HG03354 (cell line): ENCODE data around the gene LMNTD2.
A peak's percentile ranks its signal among the peaks of the same experiment; 100 is the strongest.

Experiments
- ATAC-seq: cut with Tn5 transposase; IDR thresholded peaks from one replicate; pipeline ENCODE4 v1.9.1; 2021; ENCODE audit warnings: mild to moderate bottlenecking; ENCODE audit not compliant: unreplicated experiment, poor library complexity, severe bottlenecking

Gene LMNTD2

GRCh38 chr11:537622-538430 is 22.7 kb downstream of the LMNTD2 start:
- ATAC-seq = peak; percentile 1

DNA sequence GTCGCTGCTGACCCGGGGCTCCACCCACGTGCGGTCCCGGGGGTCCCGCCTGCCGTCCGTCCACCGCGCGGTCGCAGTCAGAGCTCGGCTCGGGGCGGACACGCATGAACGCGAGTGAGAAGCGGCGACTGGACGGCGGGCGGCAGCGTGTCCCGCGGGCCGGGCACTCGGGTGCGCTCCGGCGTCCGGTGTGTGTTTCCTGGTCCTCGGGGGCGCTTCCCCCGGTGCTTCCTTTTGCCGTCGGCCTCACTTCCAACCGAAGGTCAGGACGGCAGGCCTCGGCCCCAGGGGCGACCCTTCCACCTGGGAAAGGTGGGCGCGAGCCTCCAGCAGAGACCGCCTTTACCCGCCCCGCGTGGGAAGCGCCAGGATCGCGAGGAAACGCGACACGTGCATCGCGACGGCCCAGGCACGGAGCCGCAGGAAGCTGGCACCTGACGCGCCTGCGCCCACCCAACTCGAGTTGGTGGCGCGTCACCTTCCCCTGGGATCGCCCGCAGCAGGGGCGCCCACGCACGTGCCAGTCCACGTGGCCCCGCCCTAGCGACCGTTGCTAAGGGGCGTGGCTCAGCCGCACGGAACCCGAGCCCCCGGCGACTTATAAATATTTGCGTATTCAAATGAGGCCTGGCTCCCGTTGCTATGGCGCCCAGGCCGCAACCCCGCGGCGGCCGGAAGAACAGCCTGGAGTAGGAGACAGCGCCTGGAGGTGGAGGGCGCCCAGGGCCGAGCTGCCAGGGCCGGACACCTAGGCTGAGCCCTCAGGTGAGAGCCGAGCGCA is 23.5 kb downstream of the LMNTD2 start, which contains the start of gene LRRC56:
TSS of gene LRRC56 (plus strand) at position 687 of the 781 bp plus-strand sequence. CDS start 3,158 bp downstream, outside the sequence.
- peak; percentile 56 for ATAC-seq

DNA sequence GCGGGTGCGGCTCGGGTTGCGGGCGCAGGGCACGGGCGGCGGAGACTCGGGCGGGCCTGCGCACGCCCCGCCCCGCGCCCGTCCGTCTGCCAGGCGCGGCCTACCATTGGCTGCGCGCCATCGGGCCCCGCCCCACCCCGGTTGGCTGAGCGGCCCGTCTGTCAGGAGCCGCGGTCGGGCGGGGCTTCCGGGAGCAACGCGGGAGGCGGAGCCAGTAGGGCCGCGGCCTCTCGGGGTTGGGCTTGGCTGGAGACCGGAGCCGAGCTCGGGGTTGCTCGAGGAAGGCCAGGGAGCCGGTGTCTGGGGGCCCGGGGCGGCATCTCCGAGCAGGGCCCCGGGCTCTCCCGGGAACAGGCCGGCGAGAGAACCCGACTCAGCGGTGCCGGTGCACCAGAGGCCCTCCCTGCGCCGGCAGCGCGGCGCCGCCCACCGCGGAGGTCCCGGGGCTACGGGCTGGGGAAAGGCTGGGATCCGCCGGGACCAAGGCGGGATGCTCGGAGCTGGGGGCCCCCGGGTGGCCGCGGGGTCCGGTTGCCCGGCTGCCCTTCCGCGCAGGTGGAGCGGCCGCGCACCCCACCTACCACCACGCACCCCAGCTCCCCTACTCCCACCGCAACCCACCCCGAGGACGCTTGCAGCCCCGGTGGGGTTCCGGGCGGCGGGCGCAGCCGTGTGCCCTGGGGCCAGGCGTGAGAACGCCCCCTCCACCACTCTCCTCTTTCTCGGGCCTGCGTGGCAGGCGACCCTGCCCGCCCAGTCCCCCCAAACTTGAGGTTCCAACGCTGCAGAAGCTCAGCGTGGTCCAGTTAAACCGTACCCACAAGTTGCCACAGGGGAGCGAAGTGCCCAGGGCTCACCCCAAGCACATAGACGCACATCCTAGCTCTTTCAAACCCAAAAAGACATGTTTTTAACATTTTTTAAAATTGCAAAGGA is 24.8 kb downstream of the LMNTD2 start, which contains the start of gene HRAS:
TSS of gene HRAS (minus strand) at position 58 of the 936 bp plus-strand sequence.
- ATAC-seq = peak; percentile 76

DNA sequence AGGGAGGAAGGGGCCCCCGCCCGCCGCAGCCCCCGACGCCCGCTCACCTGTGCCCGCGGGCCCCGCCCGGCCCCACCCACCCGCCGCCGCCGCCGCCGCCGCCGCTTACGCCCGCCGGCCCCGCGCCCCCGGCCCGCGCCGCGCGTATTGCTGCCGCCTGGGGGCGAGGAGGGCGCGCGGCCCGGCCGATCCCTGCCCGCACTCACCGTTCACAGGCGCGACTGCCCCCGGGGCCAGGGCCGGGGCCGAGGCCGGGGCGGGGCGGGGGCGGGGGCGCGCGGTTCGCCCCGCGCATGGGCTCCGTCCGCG is 25.4 kb downstream of the LMNTD2 start:
- ATAC-seq = peak; percentile 9

- peak; percentile 7 for ATAC-seq
Observed at GRCh38 chr11:534396-535209, 25.9 kb downstream of the LMNTD2 start.

- ATAC-seq = no peak
Observed at GRCh38 chr11:533586-534395, 26.7 kb downstream of the LMNTD2 start.

- no peak for ATAC-seq
Observed at GRCh38 chr11:532986-533585, 27.5 kb downstream of the LMNTD2 start.

- no peak for ATAC-seq
Observed at GRCh38 chr11:532527-532985, 28.0 kb downstream of the LMNTD2 start.

DNA sequence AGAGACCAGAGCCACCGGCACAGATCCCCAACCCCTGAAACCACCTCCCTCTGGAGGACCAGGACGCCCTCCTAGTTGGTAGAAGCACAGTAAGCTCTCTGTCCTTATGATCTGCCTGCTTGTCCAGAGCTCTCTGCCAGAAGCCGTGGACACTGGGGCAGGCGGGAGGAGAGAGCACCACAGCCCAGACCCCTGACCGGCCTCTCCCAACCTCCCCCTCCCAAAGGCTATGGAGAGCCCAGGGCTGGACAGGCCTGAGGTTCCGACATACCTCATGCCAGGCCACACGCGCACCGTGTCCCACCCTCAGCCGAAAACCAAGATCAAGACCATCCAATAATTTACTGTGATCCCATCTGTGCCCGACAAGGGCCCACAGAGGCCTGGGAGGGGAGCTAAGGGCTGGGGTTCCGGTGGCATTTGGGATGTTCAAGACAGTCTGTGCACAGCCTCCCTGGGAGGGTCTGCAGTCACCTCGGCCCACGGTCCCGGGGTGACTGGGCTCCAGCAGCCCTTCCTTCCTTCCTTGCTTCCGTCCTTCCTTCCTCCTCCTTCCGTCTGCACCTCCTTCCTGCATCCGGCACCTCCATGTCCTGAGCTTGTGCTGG is 28.5 kb downstream of the LMNTD2 start:
- ATAC-seq = no peak

GRCh38 chr11:530960-531831 is 29.3 kb downstream of the LMNTD2 start:
- no peak for ATAC-seq

GRCh38 chr11:529728-530411 is 30.7 kb downstream of the LMNTD2 start:
- no peak for ATAC-seq

DNA sequence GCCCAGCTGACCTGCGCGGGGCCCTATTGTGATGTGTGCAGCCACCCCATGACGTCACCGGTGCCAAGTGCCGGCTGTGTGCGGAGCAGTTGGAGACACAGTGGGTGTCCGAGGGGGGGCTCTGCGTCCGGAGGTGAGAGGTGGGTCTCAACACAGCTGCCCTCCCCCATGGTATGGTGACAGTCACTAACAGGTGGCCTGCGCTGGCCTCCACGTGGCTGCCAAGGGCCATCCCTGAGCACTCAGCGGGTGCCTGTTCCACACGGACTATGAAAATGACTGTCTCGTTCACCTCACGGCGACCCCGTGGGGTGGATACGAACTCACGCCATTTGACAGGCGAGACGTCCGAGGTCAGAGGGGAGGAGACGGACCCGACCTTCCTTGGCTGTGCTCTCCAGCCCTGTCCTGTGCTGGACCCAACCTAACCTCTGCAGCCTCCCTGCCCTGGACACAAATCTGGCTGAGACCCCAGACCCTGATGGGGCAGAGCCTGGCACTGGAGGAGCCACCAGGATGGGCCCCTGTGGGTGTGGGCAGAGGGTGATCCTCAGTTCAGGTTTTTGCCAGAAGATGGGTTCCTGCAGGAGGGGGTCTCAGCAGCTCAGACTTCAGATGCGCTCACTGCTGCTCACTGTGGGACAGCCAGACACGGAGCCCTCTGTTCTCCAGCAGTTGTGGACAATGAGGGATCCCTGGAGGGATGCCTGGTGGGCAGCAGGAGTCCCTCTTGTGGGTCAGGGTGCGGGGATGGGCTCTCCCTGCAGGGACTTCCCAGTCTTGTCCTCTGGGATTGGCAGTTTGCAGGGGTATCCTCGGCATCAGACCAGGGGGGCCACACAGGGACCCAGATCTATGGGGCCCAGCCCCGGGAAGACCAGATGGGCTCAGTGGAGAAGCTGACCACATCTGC is 31.5 kb downstream of the LMNTD2 start:
- ATAC-seq = no peak

- ATAC-seq = no peak
Observed at GRCh38 chr11:528166-528814, 32.2 kb downstream of the LMNTD2 start.

DNA sequence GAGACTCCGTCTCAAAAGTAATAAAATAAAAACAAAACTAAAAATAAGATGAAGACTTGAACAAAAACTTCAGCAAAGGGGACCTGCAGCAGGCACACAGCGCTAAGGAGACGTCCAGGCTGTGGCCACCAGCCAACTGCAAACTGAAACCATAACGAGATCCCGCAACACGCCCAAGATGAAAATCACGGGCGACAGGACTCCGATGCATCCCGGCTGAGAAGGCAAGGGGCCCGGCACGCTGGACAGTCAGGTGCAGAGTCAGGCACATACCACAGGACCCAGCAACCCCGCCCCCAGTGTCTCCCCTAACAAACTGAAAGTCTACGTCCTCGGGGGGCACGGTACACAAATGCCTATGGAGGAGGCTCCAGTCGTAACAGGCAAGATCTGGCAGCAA is 34.3 kb downstream of the LMNTD2 start:
- ATAC-seq = no peak
